Mammary epithelial cell (primary cell): ENCODE data around the gene DNAH10.

Experiments used
- EZH2 ChIP-seq: IDR thresholded peaks from 2 replicates; pipeline ENCODE4 v1.6.1; 2012; ENCODE audit warnings: low read length, inconsistent platforms, borderline replicate concordance
- TF ChIP-seq, protein P1 (sequence below), 2 donors: IDR thresholded peaks in 1 of 2; conservative IDR thresholded peaks in 1 of 2; 2 replicates each; pipeline ENCODE4 v1.5.1; 2011 to 2012; ENCODE audit warnings: inconsistent platforms in 2 of 2, low read length in 2 of 2, mild to moderate bottlenecking in 2 of 2, control low read depth in 1 of 2, low read depth in 1 of 2; ENCODE audit not compliant: insufficient read depth in 1 of 2; ENCODE audit errors: extremely low read depth in 1 of 2

DNA sequence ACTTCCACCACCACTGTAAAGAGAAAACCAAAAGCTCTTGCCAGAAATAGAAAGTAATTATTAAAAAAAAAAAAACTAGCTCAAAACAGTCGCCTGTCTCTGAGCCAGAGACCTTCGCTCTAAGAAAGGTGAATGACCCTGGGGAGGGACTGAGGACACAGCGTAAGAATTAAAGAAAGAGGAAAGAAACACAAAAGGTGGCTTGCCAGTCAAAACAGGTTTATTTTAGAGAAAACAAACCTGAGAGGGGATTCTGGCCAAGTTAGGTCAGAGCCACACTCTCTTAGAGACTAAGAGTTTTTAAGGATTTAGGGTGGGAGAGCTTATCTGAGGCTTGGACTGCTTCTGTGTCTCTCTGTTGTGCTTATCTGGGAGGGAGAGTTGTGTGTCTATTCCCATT is 66.0 kb downstream of the DNAH10 start:
- TF ChIP-seq EZH2, result no peak
- TF ChIP-seq, protein P1, sequence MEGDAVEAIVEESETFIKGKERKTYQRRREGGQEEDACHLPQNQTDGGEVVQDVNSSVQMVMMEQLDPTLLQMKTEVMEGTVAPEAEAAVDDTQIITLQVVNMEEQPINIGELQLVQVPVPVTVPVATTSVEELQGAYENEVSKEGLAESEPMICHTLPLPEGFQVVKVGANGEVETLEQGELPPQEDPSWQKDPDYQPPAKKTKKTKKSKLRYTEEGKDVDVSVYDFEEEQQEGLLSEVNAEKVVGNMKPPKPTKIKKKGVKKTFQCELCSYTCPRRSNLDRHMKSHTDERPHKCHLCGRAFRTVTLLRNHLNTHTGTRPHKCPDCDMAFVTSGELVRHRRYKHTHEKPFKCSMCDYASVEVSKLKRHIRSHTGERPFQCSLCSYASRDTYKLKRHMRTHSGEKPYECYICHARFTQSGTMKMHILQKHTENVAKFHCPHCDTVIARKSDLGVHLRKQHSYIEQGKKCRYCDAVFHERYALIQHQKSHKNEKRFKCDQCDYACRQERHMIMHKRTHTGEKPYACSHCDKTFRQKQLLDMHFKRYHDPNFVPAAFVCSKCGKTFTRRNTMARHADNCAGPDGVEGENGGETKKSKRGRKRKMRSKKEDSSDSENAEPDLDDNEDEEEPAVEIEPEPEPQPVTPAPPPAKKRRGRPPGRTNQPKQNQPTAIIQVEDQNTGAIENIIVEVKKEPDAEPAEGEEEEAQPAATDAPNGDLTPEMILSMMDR (conservative IDR thresholded peaks at IDR 0.05 in 1 of 2, IDR thresholded peaks at IDR 0.05 in 1 of 2; ENCODE audit: extremely low read depth in 1 of 2, insufficient read depth in 1 of 2, low read depth in 1 of 2, low read length in 2 of 2), result no peak
